ENCODE results near the gene GATA5.

- TF ChIP-seq USF2 (CRISPR knock-in tag; IDR thresholded peaks at IDR 0.05) (no peak), NFYB (CRISPR knock-in tag; conservative IDR thresholded peaks at IDR 0.05; ENCODE audit: low read depth) (no peak), ZNF138 (CRISPR knock-in tag; conservative IDR thresholded peaks at IDR 0.05) (no peak)
Measured at GRCh38 chr20:62420846-62421715, 54.7 kb downstream of the GATA5 start.

All from WTC11 (cell line).